BJ (cell line): ENCODE results near the gene NRP1. TPM values are rescaled to one million over a fixed set of nuclear protein-coding genes. Genes with fewer than 3 reads are reported as not detected.

Experiments used
- CTCF ChIA-PET: fragments of 350-600 bp; formaldehyde crosslinking; extraction: SDS; loops from one replicate; lab custom pipeline; 2021; ENCODE audit warnings: antibody characterized with exemption, inconsistent platforms; lab: Yijun Ruan, JAX
- POLR2A ChIA-PET: fragments of 300-600 bp; sonication (Branson Sonifier 250); formaldehyde crosslinking; extraction: SDS; loops from one replicate; lab custom pipeline; 2021; ENCODE audit warnings: antibody characterized with exemption; lab: Charles Lee
- DNase-seq: peaks from one replicate; pipeline ENCODE4 v3.0.0-alpha.2; 2011; ENCODE audit warnings: low read depth
- H3K27me3 ChIP-seq: 2 replicates; pipeline ENCODE4 v1.6.0; 2011; ENCODE audit warnings: low read length; ENCODE audit not compliant: control insufficient read depth, insufficient read depth
- H3K36me3 ChIP-seq: 2 replicates; pipeline ENCODE4 v1.5.1; 2011; ENCODE audit warnings: low read length; ENCODE audit not compliant: control insufficient read depth, insufficient read depth
- H3K4me3 ChIP-seq: 2 replicates; pipeline ENCODE4 v1.5.1; 2011; ENCODE audit warnings: low read depth, mild to moderate bottlenecking, control low read depth, low read length
- CTCF ChIP-seq: IDR thresholded peaks from 2 replicates; pipeline ENCODE4 v1.5.1; 2011; ENCODE audit warnings: low read depth, mild to moderate bottlenecking, control low read depth, inconsistent platforms, low read length, moderate library complexity; ENCODE audit not compliant: insufficient read depth
- polyA plus RNA-seq: library from polyadenylated mRNA; depleted of rRNA; stranded (reverse); fragments of >200 nt; gene quantifications from 2 replicates; pipeline ENCODE4 v1.2.3, GENCODE V29; 2011

NRP1 gene
- polyA plus RNA-seq, 1 experiment = 141 TPM

GRCh38 chr10:33237736-33238624, 96.5 kb downstream of the NRP1 start:
- no peaks in the 10 kb centered on the region for H3K36me3 ChIP-seq
- ChIA-PET POLR2A (no interaction called here), CTCF (interaction anchor here (2.0 kb wide), 1 partner anchor 45 kb away, joined by 7 read pairs; no protein-coding TSS in a partner anchor)
- DNase-seq = peak; percentile 92
- H3K27me3 ChIP-seq = no peaks in the 10 kb centered on the region
- H3K4me3 ChIP-seq = no peak overlapping the region
- no peak for TF ChIP-seq CTCF

- no peaks in the 10 kb centered on the region for H3K36me3 ChIP-seq
- H3K4me3 ChIP-seq = no peak overlapping the region
- ChIA-PET CTCF (interaction anchor here (2.0 kb wide), 1 partner anchor 44 kb away, joined by 7 read pairs; no protein-coding TSS in a partner anchor), POLR2A (no interaction called here)
- no peak for TF ChIP-seq CTCF
- no peak for DNase-seq
- H3K27me3 ChIP-seq = no peaks in the 10 kb centered on the region
These were observed 97.6 kb downstream of the NRP1 start for GRCh38 chr10:33236916-33237315.

- DNase-seq = no peak
- H3K27me3 ChIP-seq = no peaks in the 10 kb centered on the region
- no peak overlapping the region for H3K4me3 ChIP-seq
- no peak for TF ChIP-seq CTCF
- ChIA-PET CTCF (no interaction called here), POLR2A (no interaction called here)
- H3K36me3 ChIP-seq = no peaks in the 10 kb centered on the region
These were observed 98.5 kb downstream of the NRP1 start for GRCh38 chr10:33235951-33236350.

GRCh38 chr10:33235251-33235884, 99.1 kb downstream of the NRP1 start:
- TF ChIP-seq CTCF = no peak
- Histone ChIP-seq H3K4me3 (no peak overlapping the region), H3K36me3 (no peaks in the 10 kb centered on the region), H3K27me3 (no peaks in the 10 kb centered on the region)
- no peak for DNase-seq
- CTCF ChIA-PET = no interaction called here
- POLR2A ChIA-PET = no interaction called here

GRCh38 chr10:33234831-33235237, 99.6 kb downstream of the NRP1 start:
- no peaks in the 10 kb centered on the region for H3K36me3 ChIP-seq
- no peaks in the 10 kb centered on the region for H3K27me3 ChIP-seq
- CTCF ChIA-PET = no interaction called here
- POLR2A ChIA-PET = no interaction called here
- DNase-seq = no peak
- H3K4me3 ChIP-seq = no peak overlapping the region
- no peak for TF ChIP-seq CTCF
